ENCODE results near the gene DOCK4.

Gene DOCK4

DNA sequence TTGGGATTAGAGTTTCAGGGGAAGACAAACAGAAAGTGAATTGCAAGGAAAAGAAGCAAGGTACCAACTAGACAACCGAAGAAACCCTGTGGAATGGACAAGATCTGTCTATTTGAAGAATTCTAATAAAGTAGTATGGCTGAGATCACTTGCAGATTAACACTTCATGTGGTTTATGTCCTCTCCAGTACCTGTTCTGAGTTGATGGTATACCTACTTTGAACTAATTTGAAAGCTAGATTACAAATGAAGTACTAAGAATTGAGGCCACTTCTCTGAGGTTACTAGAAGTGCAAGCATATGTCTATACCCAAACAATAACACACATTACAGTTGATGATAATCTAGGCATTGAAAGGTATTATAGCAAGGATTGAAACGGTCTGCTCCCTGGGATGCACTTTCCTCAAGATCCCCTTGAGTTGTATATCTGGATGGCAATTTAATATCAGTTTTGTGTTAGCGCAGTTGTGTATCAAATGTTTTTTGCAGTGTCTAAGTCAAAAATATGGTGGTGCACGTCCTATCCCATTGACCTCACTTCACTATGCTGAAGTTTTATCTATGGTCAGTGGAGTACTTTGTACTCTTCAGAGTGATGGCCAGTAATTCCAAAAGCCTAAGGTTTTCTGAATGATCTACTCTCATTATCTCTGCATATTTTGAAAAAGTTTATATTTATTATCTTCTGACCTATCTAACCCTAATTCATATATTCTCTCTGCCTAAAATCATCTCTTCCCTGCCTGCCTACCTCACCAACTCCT, 26.2 kb upstream of the DOCK4 start:
- TF ChIP-seq, protein P1, sequence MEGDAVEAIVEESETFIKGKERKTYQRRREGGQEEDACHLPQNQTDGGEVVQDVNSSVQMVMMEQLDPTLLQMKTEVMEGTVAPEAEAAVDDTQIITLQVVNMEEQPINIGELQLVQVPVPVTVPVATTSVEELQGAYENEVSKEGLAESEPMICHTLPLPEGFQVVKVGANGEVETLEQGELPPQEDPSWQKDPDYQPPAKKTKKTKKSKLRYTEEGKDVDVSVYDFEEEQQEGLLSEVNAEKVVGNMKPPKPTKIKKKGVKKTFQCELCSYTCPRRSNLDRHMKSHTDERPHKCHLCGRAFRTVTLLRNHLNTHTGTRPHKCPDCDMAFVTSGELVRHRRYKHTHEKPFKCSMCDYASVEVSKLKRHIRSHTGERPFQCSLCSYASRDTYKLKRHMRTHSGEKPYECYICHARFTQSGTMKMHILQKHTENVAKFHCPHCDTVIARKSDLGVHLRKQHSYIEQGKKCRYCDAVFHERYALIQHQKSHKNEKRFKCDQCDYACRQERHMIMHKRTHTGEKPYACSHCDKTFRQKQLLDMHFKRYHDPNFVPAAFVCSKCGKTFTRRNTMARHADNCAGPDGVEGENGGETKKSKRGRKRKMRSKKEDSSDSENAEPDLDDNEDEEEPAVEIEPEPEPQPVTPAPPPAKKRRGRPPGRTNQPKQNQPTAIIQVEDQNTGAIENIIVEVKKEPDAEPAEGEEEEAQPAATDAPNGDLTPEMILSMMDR (conservative IDR thresholded peaks at IDR 0.05; ENCODE audit: low read depth, low read length): no peak
- no peak overlapping the region for H3K4me3 ChIP-seq (ENCODE audit: low read depth, low read length)
- no peak for DNase-seq (ENCODE audit: low read depth)

DNA sequence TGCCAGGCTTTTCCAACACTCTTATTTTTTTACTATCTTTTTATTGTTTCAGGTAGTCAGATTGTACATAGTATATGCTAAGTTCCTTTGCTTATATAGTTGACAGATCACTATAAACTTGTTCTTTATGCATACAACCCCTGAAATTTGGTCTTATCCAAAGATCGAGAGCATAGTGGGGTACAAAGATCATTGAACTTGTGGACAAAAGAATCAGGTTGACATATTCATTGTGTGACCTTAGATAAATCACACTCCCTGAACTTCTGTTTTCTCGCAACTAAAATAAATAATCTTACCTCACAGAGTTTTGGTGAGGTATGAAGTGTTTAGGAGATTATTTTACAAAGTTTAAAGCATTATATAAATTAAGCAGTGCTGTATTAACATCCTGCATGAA, 22.4 kb upstream of the DOCK4 start:
- TF ChIP-seq, protein P1 (conservative IDR thresholded peaks at IDR 0.05; ENCODE audit: low read depth, low read length): no peak
- H3K4me3 ChIP-seq (ENCODE audit: low read depth, low read length): no peak overlapping the region
- DNase-seq (ENCODE audit: low read depth): no peak

DNA sequence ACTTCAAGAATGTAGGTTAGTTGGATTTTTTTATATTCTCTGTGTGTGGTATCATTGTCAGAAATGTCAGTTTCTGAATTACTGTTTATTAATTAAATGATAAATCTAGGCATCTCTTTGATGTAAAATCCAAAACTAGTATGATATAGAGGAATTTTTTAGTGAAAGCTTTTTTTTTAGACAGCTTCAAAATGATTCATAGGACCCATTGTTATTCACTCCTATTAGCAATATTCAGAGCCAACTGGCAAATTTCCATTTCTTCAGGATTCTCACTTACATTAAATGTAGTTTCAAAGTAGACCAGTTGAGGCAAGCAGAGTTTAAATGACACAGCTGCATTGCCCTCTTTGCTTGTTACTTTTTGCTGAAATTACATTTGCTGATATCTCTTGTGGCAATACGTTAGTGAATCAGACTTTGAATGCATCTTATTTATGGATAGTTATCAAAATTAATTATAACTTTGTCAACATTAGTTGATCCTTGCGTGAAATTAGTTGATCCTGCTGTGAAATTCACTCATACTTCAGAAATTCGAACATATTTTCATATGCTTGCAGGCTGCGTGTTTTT, 20.6 kb upstream of the DOCK4 start:
- TF ChIP-seq, protein P1 (conservative IDR thresholded peaks at IDR 0.05; ENCODE audit: low read depth, low read length): no peak
- peak; percentile 50 for DNase-seq (ENCODE audit: low read depth)
- no peak overlapping the region for H3K4me3 ChIP-seq (ENCODE audit: low read depth, low read length)

DNA sequence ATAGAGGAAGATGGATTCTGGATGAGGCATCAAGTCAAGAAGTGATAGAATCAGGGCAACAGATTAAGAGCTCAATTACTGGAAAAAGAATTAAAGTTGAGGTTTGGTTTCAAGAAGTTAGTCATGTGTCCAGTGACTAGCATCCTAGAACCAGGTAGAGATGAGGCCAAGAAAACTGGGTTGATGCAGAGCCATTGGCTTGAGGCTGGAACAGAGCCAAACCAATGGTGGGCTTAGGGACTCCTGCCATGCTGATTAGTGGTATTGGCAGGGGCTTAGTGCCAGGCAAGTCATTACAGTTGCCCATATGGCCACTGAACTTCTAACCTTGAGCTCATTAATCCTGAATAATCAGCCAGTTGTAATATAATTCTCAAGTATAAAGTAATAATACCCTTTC, 18.8 kb upstream of the DOCK4 start:
- no peak overlapping the region for H3K4me3 ChIP-seq (ENCODE audit: low read depth, low read length)
- no peak for DNase-seq (ENCODE audit: low read depth)
- TF ChIP-seq, protein P1 (conservative IDR thresholded peaks at IDR 0.05; ENCODE audit: low read depth, low read length): no peak

DNA sequence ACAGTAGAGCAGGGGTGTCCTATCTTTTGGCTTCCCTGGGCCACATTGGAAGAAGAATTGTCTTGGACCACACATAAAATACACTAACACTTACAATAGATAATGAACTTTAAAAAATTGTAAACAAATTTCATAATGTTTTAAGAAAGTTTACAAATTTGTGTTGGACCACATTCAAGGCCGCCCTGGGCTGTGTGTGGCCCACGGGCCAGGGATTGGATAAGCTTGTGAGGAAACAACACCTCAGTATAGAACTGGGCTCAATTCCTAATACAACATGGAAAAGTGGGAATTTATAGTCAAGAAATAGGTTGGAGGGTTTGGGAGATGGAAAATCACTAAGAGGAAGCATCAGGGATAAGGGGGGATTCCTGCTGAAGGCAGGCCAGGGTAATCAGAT, 18.0 kb upstream of the DOCK4 start:
- TF ChIP-seq, protein P1 (conservative IDR thresholded peaks at IDR 0.05; ENCODE audit: low read depth, low read length): no peak
- DNase-seq (ENCODE audit: low read depth): no peak
- H3K4me3 ChIP-seq (ENCODE audit: low read depth, low read length): no peak overlapping the region

DNA sequence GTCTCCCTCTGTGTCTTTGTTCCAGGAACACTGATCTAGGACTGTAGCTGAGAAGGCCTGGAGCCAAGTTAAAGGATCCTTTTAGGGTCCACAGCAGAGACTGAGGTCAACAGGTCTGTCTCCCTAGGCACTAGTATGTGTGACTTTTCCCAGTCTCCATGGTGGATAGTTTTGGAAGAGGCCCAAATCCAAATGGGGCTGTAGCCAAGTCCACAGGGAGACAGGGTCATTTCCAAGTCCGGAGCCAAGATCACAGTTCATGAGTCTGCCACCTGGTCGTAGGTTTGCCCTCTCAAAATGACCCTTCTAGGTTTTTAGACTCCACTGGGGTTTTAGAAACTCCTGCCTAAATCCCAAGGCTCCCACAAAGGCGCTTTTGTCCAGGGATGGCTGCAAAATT, 17.1 kb upstream of the DOCK4 start:
- no peak overlapping the region for H3K4me3 ChIP-seq (ENCODE audit: low read depth, low read length)
- no peak for DNase-seq (ENCODE audit: low read depth)
- TF ChIP-seq, protein P1 (conservative IDR thresholded peaks at IDR 0.05; ENCODE audit: low read depth, low read length): no peak
